Nephron (organoid): ENCODE data around the gene MYO7B.

ENCODE experiments used
- H3K27ac Mint-ChIP-seq, 3 experiments: 2 replicates each; pipeline ENCODE4 v1.8.0; 2020; ENCODE audit warnings: mixed read lengths in 3 of 3, mild to moderate bottlenecking in 2 of 3, moderate library complexity in 1 of 3
- H3K27me3 Mint-ChIP-seq: 2 replicates; pipeline ENCODE4 v1.8.0; 2021; ENCODE audit warnings: low read depth, mild to moderate bottlenecking, moderate library complexity, mixed read lengths
- H3K36me3 Mint-ChIP-seq: 2 replicates; pipeline ENCODE4 v1.8.0; 2020; ENCODE audit warnings: low read depth, mixed read lengths
- H3K4me1 Mint-ChIP-seq: 2 replicates; pipeline ENCODE4 v1.8.0; 2020; ENCODE audit warnings: mixed read lengths
- H3K4me3 Mint-ChIP-seq, 3 experiments: 2 replicates each; pipeline ENCODE4 v1.8.0; 2020; ENCODE audit warnings: mild to moderate bottlenecking in 3 of 3, mixed read lengths in 3 of 3, moderate library complexity in 2 of 3
- H3K9me3 Mint-ChIP-seq: 2 replicates; pipeline ENCODE4 v1.8.0; 2020; ENCODE audit warnings: mixed read lengths
- CTCF ChIP-seq, 3 experiments: fragments of 200-600 bp; sonication (generic); IDR thresholded peaks; one replicate each; pipeline ENCODE4 v1.5.0; 2021; ENCODE audit warnings: antibody characterized with exemption in 3 of 3; ENCODE audit not compliant: unreplicated experiment in 3 of 3

MYO7B gene

GRCh38 chr2:127647242-127648190 is 112.0 kb downstream of the MYO7B start:
- Mint-ChIP-seq H3K9me3 (no peaks in the 10 kb centered on the region), H3K27ac (peak overlapping the region in 1 of 3 experiments; percentile 8), H3K4me3 (peak overlapping the region in 1 of 3 experiments; percentile 43), H3K4me1 (peaks cover 27% of the 10 kb centered on the region), H3K36me3 (no peaks in the 10 kb centered on the region), H3K27me3 (peaks cover 4% of the 10 kb centered on the region)
- no peak for TF ChIP-seq CTCF (IDR thresholded peaks at IDR 0.05; ENCODE audit: unreplicated experiment in 3 of 3)

GRCh38 chr2:127648321-127648720 is 112.8 kb downstream of the MYO7B start:
- Mint-ChIP-seq H3K27ac (no peak overlapping the region), H3K36me3 (no peaks in the 10 kb centered on the region), H3K27me3 (peaks cover 9% of the 10 kb centered on the region), H3K4me1 (peaks cover 32% of the 10 kb centered on the region), H3K4me3 (no peak overlapping the region), H3K9me3 (no peaks in the 10 kb centered on the region)
- TF ChIP-seq CTCF (IDR thresholded peaks at IDR 0.05; ENCODE audit: unreplicated experiment in 3 of 3), result no peak

- Mint-ChIP-seq H3K9me3 (no peaks in the 10 kb centered on the region), H3K27ac (no peak overlapping the region), H3K4me3 (no peak overlapping the region), H3K4me1 (peaks cover 27% of the 10 kb centered on the region), H3K27me3 (peaks cover 9% of the 10 kb centered on the region), H3K36me3 (no peaks in the 10 kb centered on the region)
- no peak for TF ChIP-seq CTCF (IDR thresholded peaks at IDR 0.05; ENCODE audit: unreplicated experiment in 3 of 3)
These were observed 113.7 kb downstream of the MYO7B start for GRCh38 chr2:127649100-127649611.

GRCh38 chr2:127649684-127650040 is 114.2 kb downstream of the MYO7B start:
- peak; percentile 68 to 79 (median 73) for TF ChIP-seq CTCF (IDR thresholded peaks at IDR 0.05; ENCODE audit: unreplicated experiment in 3 of 3)
- no peak overlapping the region for H3K27ac Mint-ChIP-seq
- H3K4me1 Mint-ChIP-seq, result peaks cover 25% of the 10 kb centered on the region
- H3K4me3 Mint-ChIP-seq, result no peak overlapping the region
- peaks cover 9% of the 10 kb centered on the region for H3K27me3 Mint-ChIP-seq
- no peaks in the 10 kb centered on the region for H3K9me3 Mint-ChIP-seq
- no peaks in the 10 kb centered on the region for H3K36me3 Mint-ChIP-seq

- Mint-ChIP-seq H3K27ac (no peak overlapping the region), H3K36me3 (no peaks in the 10 kb centered on the region), H3K27me3 (peaks cover 9% of the 10 kb centered on the region), H3K4me3 (no peak overlapping the region), H3K9me3 (no peaks in the 10 kb centered on the region), H3K4me1 (peaks cover 23% of the 10 kb centered on the region)
- peak in 2 of 3 experiments; percentile 30 to 31 for TF ChIP-seq CTCF (IDR thresholded peaks at IDR 0.05; ENCODE audit: unreplicated experiment in 3 of 3)
These were observed 114.7 kb downstream of the MYO7B start for GRCh38 chr2:127650041-127650784.
